WERI-Rb-1 (cell line): ENCODE data around the gene C7.

Source experiments
- DNase-seq: peaks from one replicate; pipeline ENCODE4 v3.0.0-alpha.2; 2020
- H3K27ac ChIP-seq: fragments of 250-450 bp; sonication (Bioruptor Pico); 2 replicates; pipeline ENCODE4 v1.5.1; 2020; ENCODE audit warnings: mild to moderate bottlenecking, moderate library complexity
- H3K27me3 ChIP-seq: fragments of 250-450 bp; sonication (Bioruptor Pico); 2 replicates; pipeline ENCODE4 v1.5.1; 2021; ENCODE audit warnings: mild to moderate bottlenecking, low read depth, moderate library complexity; ENCODE audit not compliant: insufficient read depth, severe bottlenecking
- H3K36me3 ChIP-seq: fragments of 250-450 bp; sonication (Bioruptor Pico); 2 replicates; pipeline ENCODE4 v1.5.1; 2020; ENCODE audit warnings: mild to moderate bottlenecking, moderate library complexity
- H3K4me3 ChIP-seq: 2 replicates; pipeline ENCODE4 v1.5.1; 2011; ENCODE audit warnings: low read depth, mild to moderate bottlenecking, control low read depth, low read length
- H3K9me3 ChIP-seq: fragments of 250-450 bp; sonication (Bioruptor Pico); 2 replicates; pipeline ENCODE4 v1.5.1; 2021; ENCODE audit warnings: mild to moderate bottlenecking, moderate library complexity; ENCODE audit not compliant: severe bottlenecking
- TF ChIP-seq, protein P1 (sequence below): IDR thresholded peaks from 2 replicates; pipeline ENCODE4 v1.5.1; 2011; ENCODE audit warnings: low read depth, mild to moderate bottlenecking, control low read depth, inconsistent platforms, low read length

Gene C7

DNA sequence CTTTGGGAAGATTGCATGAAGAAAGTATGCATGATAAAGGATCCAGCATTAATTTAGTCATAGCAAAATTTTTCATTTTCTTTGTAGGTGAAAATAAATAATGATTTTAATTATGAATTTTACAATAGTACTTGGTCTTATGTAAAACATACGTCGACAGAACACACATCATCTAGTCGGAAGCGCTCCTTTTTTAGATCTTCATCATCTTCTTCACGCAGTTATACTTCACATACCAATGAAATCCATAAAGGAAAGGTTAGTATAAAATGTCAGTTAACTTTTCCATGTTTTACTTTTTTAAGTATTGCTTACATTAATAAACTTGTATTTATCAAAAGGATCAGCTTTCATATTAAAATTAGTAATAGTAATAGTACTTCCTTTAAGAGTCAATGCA is 35.8 kb downstream of the C7 start:
- Histone ChIP-seq H3K36me3 (no peaks in the 10 kb centered on the region), H3K4me3 (no peak overlapping the region), H3K9me3 (no peaks in the 10 kb centered on the region), H3K27ac (no peak overlapping the region), H3K27me3 (no peaks in the 10 kb centered on the region)
- no peak for DNase-seq
- TF ChIP-seq, protein P1, sequence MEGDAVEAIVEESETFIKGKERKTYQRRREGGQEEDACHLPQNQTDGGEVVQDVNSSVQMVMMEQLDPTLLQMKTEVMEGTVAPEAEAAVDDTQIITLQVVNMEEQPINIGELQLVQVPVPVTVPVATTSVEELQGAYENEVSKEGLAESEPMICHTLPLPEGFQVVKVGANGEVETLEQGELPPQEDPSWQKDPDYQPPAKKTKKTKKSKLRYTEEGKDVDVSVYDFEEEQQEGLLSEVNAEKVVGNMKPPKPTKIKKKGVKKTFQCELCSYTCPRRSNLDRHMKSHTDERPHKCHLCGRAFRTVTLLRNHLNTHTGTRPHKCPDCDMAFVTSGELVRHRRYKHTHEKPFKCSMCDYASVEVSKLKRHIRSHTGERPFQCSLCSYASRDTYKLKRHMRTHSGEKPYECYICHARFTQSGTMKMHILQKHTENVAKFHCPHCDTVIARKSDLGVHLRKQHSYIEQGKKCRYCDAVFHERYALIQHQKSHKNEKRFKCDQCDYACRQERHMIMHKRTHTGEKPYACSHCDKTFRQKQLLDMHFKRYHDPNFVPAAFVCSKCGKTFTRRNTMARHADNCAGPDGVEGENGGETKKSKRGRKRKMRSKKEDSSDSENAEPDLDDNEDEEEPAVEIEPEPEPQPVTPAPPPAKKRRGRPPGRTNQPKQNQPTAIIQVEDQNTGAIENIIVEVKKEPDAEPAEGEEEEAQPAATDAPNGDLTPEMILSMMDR, result no peak

DNA sequence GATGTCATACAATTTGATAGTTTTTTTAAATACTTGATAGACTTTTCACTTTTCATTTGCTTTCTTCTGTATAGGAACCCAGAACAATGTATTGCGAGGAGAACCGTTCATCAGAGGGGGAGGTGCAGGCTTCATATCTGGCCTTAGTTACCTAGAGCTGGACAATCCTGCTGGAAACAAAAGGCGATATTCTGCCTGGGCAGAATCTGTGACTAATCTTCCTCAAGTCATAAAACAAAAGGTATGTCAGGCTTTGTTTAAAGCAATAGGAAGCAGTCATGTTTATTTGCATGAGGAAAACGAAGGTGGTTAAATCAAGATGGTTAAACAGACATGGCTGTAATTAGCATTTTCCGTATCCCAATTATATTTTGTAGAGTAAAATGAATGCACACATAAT is 46.0 kb downstream of the C7 start:
- Histone ChIP-seq H3K36me3 (no peaks in the 10 kb centered on the region), H3K27me3 (no peaks in the 10 kb centered on the region), H3K4me3 (no peak overlapping the region), H3K27ac (no peak overlapping the region), H3K9me3 (no peaks in the 10 kb centered on the region)
- no peak for DNase-seq
- TF ChIP-seq, protein P1, result no peak

DNA sequence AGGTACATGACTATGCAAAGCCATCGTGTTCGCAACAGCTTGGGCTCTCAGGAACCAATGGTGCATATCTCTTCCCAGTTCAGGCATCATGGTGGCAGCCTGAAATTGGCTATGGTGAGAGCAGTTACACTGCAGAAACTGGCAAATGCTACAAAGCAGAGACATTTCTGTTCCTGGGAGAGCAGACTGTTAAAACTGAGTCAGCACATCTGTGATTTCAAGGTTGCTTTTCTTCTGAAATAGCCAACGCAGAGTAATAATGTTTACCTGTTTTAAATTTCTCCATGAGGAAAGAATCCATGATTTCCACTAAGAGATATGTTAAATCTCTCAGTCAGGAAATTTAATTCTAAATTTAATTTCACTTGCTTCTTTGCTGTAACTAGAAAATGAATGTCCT is 47.8 kb downstream of the C7 start:
- H3K4me3 ChIP-seq, result no peak overlapping the region
- H3K9me3 ChIP-seq, result no peaks in the 10 kb centered on the region
- TF ChIP-seq, protein P1, result no peak
- no peaks in the 10 kb centered on the region for H3K36me3 ChIP-seq
- H3K27me3 ChIP-seq, result no peaks in the 10 kb centered on the region
- H3K27ac ChIP-seq, result no peak overlapping the region
- no peak for DNase-seq

DNA sequence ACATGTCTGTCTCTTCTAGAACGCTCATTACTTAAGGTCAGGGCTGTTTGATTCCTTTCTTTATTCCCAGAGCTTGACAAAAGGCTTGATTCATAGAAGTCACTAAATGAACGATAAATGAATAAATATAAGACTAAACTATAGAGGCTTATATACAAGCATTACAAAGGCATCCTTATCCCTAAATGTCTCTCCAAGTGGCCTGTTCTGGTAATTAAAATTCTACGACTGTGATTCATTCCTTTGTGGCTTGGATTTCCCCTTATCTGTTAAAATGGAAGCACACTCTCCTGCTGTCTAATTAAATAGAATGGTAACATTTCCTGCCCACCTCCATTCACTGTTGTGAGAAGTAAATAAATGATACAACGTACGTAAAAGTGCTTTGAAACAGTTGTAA is 49.5 kb downstream of the C7 start:
- Histone ChIP-seq H3K27me3 (no peaks in the 10 kb centered on the region), H3K4me3 (no peak overlapping the region), H3K36me3 (no peaks in the 10 kb centered on the region), H3K9me3 (no peaks in the 10 kb centered on the region), H3K27ac (no peak overlapping the region)
- TF ChIP-seq, protein P1, result no peak
- no peak for DNase-seq

DNA sequence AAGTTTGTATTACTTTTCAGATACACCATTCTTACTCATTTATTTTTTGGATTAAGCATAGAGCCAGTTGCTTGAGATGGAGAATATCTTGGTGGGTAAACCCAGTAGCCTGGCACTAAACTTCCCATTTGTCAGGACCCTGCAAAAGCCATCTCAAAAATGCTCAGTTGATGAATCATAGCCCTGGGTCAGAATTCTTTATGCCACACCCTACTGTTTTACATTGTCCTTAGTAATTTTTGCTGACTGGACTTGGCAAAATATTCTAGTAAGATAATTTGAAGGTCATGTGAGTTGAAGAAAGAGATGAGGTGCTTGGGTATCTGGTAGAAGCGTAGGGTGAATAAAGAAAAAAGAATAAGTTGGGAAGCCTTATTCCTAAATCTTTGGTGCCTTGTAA is 50.7 kb downstream of the C7 start:
- Histone ChIP-seq H3K36me3 (no peaks in the 10 kb centered on the region), H3K4me3 (no peak overlapping the region), H3K27ac (no peak overlapping the region), H3K27me3 (no peaks in the 10 kb centered on the region), H3K9me3 (no peaks in the 10 kb centered on the region)
- TF ChIP-seq, protein P1, result no peak
- DNase-seq, result no peak

DNA sequence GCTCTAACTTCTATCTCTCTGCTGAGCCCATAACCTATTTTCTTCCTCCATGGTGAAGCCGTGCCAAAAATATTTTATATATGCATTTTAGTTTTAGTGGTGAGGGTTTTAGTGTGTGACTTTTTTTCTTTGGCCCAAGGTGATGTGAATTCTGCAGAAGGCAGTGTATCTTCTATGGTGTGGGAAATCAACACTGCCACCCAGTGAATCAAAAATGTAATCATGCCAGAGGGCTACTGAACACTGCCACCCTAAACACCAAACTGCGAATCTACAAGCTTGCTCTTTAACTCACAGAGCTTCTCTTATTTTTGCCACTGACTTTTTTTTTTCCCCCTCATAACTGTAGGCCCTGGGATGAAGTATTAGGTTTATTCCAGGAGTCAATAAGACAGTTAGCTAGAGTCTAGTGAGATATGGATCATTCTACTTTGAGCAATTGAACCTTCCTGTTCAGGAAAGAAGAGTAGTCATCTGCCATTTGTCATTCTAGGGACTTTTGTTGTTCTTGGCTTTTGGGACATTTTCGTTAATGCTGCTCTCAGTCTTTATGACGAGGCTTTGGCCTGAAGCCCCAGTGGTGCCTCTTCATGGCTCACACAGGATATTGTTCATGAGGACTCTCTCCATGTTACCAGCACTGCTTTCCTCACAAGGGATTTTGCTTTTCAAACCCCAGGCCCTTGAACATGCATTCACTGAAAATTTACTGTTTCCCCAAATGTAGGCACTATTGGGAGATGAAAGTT is 53.1 kb downstream of the C7 start:
- DNase-seq, result no peak
- H3K4me3 ChIP-seq, result no peak overlapping the region
- H3K27me3 ChIP-seq, result no peaks in the 10 kb centered on the region
- H3K9me3 ChIP-seq, result no peaks in the 10 kb centered on the region
- no peaks in the 10 kb centered on the region for H3K36me3 ChIP-seq
- TF ChIP-seq, protein P1, result no peak
- no peak overlapping the region for H3K27ac ChIP-seq
